C4-2B (cell line): ENCODE measurements around the gene HTR1D.

Source experiments
- H3K27ac ChIP-seq: fragments of 450-650 bp; 2 replicates; pipeline ENCODE4 v1.5.1; 2017
- ZFX ChIP-seq: fragments of 450-650 bp; IDR thresholded peaks from 2 replicates; pipeline ENCODE4 v1.6.1; 2017
- TF ChIP-seq, protein P1 (sequence below): fragments of 450-650 bp; conservative IDR thresholded peaks from 2 replicates; pipeline ENCODE4 v1.5.1; 2017; ENCODE audit warnings: mild to moderate bottlenecking

The HTR1D gene

GRCh38 chr1:23169195-23169575, 48.1 kb downstream of the HTR1D start:
- no peak for TF ChIP-seq ZFX
- TF ChIP-seq, protein P1, sequence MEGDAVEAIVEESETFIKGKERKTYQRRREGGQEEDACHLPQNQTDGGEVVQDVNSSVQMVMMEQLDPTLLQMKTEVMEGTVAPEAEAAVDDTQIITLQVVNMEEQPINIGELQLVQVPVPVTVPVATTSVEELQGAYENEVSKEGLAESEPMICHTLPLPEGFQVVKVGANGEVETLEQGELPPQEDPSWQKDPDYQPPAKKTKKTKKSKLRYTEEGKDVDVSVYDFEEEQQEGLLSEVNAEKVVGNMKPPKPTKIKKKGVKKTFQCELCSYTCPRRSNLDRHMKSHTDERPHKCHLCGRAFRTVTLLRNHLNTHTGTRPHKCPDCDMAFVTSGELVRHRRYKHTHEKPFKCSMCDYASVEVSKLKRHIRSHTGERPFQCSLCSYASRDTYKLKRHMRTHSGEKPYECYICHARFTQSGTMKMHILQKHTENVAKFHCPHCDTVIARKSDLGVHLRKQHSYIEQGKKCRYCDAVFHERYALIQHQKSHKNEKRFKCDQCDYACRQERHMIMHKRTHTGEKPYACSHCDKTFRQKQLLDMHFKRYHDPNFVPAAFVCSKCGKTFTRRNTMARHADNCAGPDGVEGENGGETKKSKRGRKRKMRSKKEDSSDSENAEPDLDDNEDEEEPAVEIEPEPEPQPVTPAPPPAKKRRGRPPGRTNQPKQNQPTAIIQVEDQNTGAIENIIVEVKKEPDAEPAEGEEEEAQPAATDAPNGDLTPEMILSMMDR = no peak
- no peak overlapping the region for H3K27ac ChIP-seq

DNA sequence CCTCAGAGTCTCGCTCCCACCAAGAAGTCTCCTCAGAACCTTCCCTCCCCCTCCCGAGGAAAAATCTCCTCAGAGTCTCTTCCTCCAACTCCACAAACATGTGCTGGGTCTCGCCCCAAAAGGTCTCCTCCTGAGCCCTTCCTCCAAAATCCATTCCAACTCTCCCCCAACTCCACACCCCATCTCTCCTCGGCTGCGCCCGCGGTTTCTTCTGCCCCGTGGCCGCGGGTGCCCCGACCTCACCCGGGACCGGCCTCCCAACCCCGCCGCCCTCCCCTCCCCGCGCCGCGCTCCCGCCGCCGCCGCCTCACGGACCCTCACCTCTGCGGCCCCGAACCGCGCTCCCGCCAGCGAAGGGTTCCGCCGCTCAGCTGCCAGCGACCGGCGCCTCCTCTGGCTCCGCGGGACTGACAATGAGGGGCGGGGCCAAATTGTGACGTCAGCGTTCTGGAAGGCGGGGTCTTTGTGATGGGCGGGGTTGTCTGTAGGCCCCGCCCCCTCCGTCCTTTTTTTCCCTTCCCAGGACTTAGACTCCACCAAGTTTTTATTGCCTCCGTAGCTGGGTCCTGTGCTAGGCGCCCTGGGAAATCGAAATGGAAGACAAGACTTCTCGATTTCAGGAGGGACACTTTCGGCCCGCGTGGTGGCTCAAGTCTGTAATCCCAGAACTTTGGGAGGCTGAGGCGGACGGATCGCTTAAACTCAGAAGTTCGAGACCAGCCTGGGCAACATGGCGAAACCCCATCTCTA, 48.7 kb downstream of the HTR1D start, which contains the start of gene LUZP1:
Gene LUZP1 (minus strand): TSS at position 412 of the 750 bp plus-strand sequence.
- H3K27ac ChIP-seq = peak within 1 kb of the TSS; percentile 67
- no peak for TF ChIP-seq ZFX
- TF ChIP-seq, protein P1 = no peak

GRCh38 chr1:23168079-23168444, 49.2 kb downstream of the HTR1D start:
- no peak for TF ChIP-seq ZFX
- TF ChIP-seq, protein P1 = no peak
- peak overlapping the region; percentile 67 for H3K27ac ChIP-seq

GRCh38 chr1:23167353-23168078, 49.8 kb downstream of the HTR1D start:
- H3K27ac ChIP-seq = peak overlapping the region; percentile 67
- TF ChIP-seq, protein P1 = no peak
- TF ChIP-seq ZFX = no peak

- TF ChIP-seq ZFX = no peak
- TF ChIP-seq, protein P1 = no peak
- H3K27ac ChIP-seq = no peak overlapping the region
Measured at GRCh38 chr1:23166854-23167253, 50.4 kb downstream of the HTR1D start.

DNA sequence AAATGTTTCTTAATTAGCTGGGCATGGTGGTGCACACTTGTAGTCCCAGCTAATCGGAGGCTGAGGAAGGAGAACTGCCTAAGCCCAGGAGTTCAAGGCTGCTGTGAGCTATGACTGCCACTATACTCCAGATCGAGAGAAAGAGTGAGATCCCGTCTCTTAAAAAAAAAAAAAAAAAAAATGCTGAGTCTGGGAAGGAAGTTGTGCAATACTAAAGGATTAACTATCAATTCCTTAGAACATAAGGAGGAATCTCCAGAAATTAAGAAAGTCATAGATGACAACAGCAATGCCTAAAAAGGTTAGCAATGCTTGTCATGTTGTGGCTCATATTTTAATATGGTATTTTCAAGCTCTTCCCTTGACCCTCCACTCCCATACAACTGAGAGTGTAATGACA, 53.9 kb downstream of the HTR1D start:
- no peak for TF ChIP-seq ZFX
- TF ChIP-seq, protein P1 = no peak
- H3K27ac ChIP-seq = no peak overlapping the region
